HG03280 (cell line): ENCODE measurements around the gene CAMTA1.

ENCODE experiments used
- ATAC-seq: cut with Tn5 transposase; IDR thresholded peaks from one replicate; pipeline ENCODE4 v1.9.1; 2021; ENCODE audit warnings: mild to moderate bottlenecking, moderate library complexity; ENCODE audit not compliant: unreplicated experiment

The CAMTA1 gene

DNA sequence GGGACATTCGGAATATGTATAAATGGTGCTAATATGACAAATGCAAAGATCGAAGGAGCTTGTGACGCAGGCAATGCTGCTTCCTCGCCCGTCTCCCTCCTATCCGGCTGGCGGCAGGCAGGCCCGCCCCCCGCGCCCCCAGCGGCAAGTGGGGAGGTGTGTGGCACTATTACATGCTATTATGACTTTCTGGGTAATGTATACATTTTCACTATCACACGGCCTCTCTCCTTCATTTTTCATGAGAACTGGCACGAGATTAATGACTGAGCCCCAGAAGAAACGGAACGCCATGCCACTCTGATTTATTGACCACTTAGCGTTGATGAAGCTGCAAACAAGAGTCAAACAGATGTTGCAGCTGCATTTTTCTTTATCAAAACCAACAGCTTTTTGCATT, 846.9 kb downstream of the CAMTA1 start:
- no peak for ATAC-seq

GRCh38 chr1:7632681-7633080, 847.4 kb downstream of the CAMTA1 start:
- ATAC-seq = no peak

DNA sequence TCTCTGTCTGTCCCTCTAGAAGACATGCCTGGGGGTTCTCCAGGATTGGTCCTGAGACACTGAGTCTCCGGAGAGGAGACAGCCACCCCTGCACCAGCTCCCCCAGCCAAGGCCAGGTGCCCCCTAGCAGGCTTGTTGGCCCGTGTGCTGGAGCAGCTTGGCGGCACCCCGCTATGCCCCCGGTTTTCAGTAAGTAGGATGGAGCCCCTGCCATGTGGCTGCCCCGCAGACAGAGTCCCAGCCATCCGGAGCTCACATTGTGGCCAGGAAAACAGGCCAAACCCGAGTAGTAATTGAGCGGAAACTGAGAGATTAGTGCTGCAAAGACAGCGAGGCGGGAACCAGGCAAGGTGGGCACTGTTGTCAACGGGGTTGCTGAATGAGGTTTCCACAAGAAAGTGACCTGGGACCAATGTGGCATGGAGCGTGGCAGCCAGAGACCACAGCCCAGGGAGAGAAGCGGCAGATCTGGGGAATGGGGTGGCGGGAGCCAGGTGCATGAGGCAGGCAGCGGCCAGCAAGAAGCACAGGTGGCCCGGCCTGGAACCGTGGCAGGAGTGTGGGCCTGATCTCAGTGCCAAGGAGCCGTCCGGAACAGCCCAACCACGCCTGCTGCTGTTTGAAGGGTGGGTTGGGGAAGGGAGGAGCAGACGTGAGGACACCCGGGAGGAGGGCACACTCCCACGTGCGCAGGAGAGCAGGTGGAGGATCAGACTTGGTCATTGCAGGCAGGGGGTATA, 848.4 kb downstream of the CAMTA1 start:
- no peak for ATAC-seq

GRCh38 chr1:7634546-7635240, 849.4 kb downstream of the CAMTA1 start:
- no peak for ATAC-seq

DNA sequence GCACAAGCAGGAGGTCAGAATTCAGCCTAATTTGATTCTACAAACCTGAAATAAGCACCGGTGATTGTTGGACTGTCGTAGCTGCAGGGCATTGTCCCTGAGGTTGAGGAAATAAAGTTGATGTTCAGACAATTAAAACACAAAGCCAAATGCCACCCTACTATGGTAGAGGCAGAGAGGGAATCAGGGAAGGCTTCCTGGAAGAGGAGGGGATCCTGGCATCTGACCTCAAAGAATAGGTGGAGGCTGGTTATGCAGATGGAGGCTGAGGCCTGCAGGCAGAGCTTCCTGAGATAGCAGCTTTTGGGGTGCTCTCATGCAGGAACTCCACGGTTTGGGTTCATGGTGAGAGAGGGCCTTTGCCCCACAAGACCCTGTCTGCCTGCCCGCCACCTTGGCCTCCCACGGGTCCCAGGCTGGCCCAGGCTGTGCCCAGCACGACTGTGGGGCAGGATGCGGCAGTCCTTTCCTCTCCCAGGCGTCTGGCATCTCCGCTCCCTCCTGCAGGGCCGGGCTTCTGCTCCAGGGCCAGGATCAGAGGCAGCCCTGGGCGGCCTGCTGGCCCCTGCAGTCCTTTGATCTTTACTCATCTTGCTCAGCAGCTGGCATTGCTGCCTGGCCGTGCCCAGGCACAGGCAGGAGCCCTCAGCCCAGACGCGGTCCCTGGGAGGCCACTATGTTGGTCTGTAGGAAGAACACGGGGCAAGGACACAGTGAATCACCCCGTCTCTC, 851.7 kb downstream of the CAMTA1 start:
- ATAC-seq = no peak

- ATAC-seq = no peak
These were observed 852.8 kb downstream of the CAMTA1 start for GRCh38 chr1:7638078-7638477.

DNA sequence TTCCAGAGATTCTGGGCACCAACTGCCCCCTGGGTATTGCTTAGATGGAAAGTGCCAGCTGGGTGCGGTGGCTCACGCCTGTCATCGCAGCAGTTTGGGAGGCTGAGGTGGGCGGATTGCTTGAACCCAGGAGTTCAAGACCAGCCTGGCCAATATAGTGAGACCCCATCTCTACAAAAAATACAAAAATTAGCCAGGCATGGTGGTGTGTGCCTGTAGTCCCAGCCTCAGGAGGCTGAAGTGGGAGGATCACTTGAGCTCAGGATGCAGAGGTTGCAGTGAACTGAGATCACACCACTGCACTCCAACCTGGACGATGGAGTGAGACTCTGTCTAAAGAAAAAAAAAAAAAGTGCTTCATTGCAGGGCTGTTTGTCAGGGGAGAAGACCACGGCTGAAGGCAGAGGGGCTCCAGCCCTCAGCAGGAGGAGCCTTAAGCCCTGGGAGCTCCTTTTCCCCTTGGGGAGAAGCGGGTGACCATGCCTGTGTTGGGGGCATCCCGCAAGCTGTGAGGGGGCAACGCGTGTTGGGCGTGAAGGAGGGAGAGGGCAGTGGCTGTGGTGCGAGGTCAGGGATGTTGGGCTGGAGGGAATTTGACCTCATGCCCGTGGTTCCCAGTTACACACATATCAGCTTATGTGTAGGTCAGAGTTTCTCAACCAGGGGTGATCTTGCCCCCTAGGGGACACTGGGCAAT, 854.3 kb downstream of the CAMTA1 start:
- ATAC-seq = no peak

DNA sequence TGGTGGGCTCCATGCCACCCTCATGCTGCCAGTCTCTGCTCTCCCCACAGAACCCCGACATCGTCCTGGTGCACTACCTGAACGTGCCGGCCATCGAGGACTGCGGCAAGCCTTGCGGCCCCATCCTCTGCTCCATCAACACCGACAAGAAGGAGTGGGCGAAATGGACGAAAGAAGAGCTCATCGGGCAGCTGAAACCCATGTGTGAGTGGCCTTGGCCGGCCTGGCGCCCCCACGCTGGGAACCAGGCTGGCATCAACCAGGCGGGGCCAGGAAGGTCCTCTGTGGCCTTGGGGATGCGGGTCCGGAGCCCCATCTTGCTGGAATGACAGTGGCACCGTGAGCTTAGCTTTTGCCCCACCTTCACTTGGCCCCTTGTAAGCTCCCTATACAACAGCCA, 855.1 kb downstream of the CAMTA1 start:
- ATAC-seq = no peak

DNA sequence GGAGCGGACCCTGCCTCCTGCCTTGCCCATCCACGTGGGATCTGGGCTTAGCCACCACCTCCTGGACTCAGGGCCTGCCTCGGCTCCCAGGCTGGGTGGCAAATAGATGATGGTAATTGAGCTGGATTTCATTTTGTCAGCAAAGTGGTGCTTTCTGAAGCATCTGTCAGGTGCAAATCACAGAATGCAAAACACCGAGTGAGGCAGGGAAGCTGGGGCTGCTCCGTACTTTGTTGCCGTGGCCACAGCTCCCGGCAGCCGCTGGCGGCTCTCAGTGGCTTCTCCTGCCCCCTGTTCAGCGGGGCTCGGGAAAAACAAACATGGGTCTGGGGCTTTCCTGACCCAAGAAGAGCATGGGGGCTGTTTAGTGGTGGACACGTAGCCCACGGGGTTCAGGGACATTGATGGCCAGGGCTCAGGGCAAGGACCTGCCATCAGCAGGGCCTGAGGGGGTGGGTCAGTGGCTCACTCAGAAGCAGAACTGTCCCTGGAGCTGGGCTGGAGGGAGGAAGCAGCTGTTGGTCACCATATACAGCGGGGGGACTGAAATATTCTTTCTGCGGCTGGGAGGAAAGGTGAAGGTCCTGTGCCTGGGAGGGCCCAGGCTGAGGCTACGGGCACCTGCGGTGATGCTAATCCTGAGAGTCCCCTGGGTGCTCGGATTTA, 855.8 kb downstream of the CAMTA1 start:
- ATAC-seq = no peak

DNA sequence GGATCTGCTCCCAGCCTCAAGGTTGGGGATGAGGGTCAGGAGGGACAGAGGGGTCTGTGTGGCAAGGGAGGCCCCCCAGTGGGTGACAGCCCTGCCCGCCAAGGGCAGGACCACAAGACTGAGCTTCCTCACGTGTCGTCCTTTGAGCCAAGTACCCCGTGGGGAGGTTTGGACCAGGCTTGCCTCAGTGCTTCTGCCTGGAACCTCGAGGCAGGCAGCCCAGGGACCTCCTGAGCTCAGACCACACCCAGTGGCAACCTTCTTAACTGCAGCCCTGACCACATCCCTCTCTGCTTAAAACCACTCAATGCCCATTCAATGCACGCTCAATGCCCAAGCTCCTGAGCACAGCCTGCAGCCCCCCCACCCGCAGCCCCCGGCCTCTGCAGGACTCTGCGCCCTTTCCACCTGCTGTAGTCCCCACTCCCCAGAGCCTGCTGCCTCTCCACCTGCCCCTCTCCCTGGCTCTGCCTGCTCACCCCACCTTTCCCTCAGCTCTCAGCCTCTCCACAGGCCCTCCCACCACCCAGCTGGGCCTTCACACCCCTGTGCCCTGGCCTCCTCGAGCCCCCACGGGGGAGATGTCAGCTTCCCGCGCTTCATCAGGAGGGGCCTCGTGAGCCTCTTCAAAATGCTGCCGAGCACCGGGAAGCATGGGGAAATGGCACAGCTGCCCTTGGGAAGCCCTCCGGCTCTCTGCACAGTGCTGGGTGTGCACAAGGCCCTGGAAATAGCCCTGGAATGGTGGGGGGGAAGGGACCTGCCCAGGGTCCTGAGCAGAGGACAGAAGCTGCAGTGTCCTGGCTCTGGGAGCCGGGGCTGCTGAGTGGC, 856.5 kb downstream of the CAMTA1 start:
- ATAC-seq = no peak

- no peak for ATAC-seq
These were observed 857.1 kb downstream of the CAMTA1 start for GRCh38 chr1:7642418-7642704.

GRCh38 chr1:7642781-7643529, 857.7 kb downstream of the CAMTA1 start:
- no peak for ATAC-seq

GRCh38 chr1:7643530-7643929, 858.3 kb downstream of the CAMTA1 start:
- ATAC-seq = no peak

GRCh38 chr1:7644086-7644485, 858.8 kb downstream of the CAMTA1 start:
- ATAC-seq = no peak

DNA sequence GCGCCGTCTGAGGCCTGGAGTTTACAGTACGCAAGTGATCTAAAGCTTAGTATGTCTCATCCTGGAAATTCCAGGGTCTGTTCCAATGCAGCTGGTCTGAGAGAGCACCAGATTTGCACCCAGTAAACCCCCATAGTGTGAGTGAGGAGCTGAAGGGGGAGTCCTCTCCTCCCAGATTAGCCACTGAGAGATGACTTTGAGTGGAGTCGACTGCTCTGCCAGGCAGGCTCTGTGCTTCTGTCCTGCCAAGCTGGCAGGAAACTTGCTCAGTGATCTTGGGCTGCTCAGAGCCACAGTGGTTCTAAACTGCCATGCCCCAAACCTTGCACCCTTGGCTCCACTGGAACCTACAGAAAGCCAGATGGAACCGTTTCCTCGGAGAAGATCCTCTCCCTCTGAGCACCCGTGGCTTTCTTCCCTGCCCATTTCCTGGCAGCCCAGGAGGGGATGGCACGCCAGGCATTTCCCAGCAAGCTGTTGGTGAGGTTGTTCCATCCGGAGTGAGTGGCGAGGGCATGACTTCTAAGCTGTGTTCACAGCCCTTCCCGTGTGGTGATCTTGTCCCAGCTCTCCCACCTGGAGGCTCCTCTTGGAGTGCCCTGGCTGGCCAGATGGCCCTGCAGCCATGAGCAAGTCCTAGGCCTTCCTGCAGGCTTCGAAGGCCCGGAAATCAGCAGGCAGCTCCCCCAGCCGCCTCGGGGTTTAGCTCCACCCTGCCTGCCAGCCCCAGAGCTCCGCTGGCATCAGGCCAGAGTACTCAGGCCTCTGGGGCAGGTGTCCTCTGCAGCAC, 859.9 kb downstream of the CAMTA1 start:
- no peak for ATAC-seq

GRCh38 chr1:7645751-7646048, 860.4 kb downstream of the CAMTA1 start:
- ATAC-seq = no peak

DNA sequence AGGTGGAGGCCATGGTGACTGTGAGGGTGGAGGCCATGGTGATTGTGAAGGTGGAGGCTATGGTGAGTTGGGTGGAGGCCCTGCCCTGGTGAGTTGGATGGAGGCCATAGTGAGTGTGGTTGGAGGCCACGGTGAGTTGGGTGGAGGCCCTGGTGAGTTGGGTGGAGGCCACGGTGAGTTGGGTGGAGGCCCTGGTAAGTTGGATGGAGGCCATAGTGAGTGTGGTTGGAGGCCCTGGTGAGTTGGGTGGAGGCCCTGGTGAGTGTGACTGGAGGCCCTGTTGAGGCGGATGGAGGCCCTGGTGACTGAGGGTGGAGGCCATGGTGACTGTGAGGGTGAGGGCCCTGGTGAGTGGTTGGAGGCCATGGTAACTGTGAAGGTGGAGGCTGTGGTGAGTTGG, 860.9 kb downstream of the CAMTA1 start:
- no peak for ATAC-seq

- no peak for ATAC-seq
These were observed 862.0 kb downstream of the CAMTA1 start for GRCh38 chr1:7646981-7647901.
